Body of pancreas (tissue), 4 donors: Measurements from ENCODE around the gene FAAH2.

Experiments used
- CTCF ChIP-seq, 7 experiments: fragments of 450-650 bp in 4 of 7; fragments of 200-600 bp in 3 of 7; sonication (generic) in 3 of 7; IDR thresholded peaks; one replicate each; pipeline ENCODE4 v1.5.1; 2016 to 2019; ENCODE audit warnings: antibody characterized with exemption in 7 of 7
- POLR2A ChIP-seq, 3 donors: fragments of 450-650 bp; IDR thresholded peaks; one replicate each; pipeline ENCODE4 v1.6.1; 2016; ENCODE audit warnings: antibody characterized with exemption in 3 of 3, mild to moderate bottlenecking in 2 of 3

- no peak for TF ChIP-seq POLR2A (IDR thresholded peaks at IDR 0.05)
- no peak for TF ChIP-seq CTCF (IDR thresholded peaks at IDR 0.05)
These were observed 230.0 kb downstream of the FAAH2 start for GRCh38 chrX:57516491-57516890.
